ENCODE results near the gene ITGB4. TPM values are rescaled to one million over a fixed set of nuclear protein-coding genes. Genes with fewer than 3 reads are reported as not detected.
A peak's percentile ranks its signal among the peaks of the same experiment; 100 is the strongest.
"Not testable (repeated sequence)": the region's sequence is repeated elsewhere in the genome, so short reads cannot be mapped to it uniquely, and the experiment has no call there.

Gene ITGB4
- total and polyA plus RNA-seq, 9 of the 15 experiments (the other 6 are each of a cell fraction or from before 2014, with no cell fraction given): 0.05 to 2.8 (median 0.76) TPM; not detected in 3

GRCh38 chr17:75759457-75759856, 38.2 kb downstream of the ITGB4 start:
- Histone ChIP-seq H3K36me3 (ENCODE audit: control insufficient read depth, insufficient read depth, low read length) (no peaks in the 10 kb centered on the region), H3K27ac (ENCODE audit: extremely low read depth, low read depth, low read length) (no peak overlapping the region), H3K4me2 (ENCODE audit: insufficient read depth, low read length) (no peak overlapping the region), H4K20me1 (replicated peaks; ENCODE audit: control insufficient read depth, insufficient read depth, low read length) (no peaks in the 10 kb centered on the region; the same call in 1 of the 2 replicates), H3K9ac (ENCODE audit: insufficient read depth in 1 of 2, low read depth in 2 of 2, low read length in 2 of 2) (peak overlapping the region in 1 of 2 experiments; percentile 32; a peak in 1 of 4 replicates), H3K27me3 (ENCODE audit: control insufficient read depth in 2 of 2, insufficient read depth in 2 of 2, low read length in 2 of 2) (no peaks in the 10 kb centered on the region), H3K4me1 (replicated peaks in 1 of 2; ENCODE audit: control insufficient read depth in 2 of 2, insufficient read depth in 2 of 2, low read length in 2 of 2) (peaks cover 16 to 59% of the 10 kb centered on the region in 2 experiments), H3K9me3 (replicated peaks; ENCODE audit: control insufficient read depth, insufficient read depth, low read depth, low read length) (no peaks in the 10 kb centered on the region), H2AFZ (ENCODE audit: low read depth, low read length) (no peak overlapping the region), H3K9me1 (ENCODE audit: control insufficient read depth, insufficient read depth, low read length) (peaks cover 4% of the 10 kb centered on the region), H3K4me3 (no peak overlapping the region), H3K79me2 (ENCODE audit: control insufficient read depth, insufficient read depth, low read length) (no peaks in the 10 kb centered on the region)
- ChIA-PET CTCF (ENCODE audit: low intra/inter-chr PET ratio) (interaction anchor here (0.6 to 1.2 kb wide), 2 partner anchors 127 to 444 kb away, joined by 3 to 4 read pairs; no protein-coding TSS in a partner anchor), POLR2A (interaction anchor here (1.3 to 14.7 kb wide), 2 partner anchors 15 to 520 kb away, joined by 7 to 464 read pairs; a partner anchor contains a TSS)
- no TSS peak for BruUV-seq (replicated peaks)
- TF ChIP-seq CHCHD3 (CRISPR knock-in tag; IDR thresholded peaks at IDR 0.05) (no peak), ZNF24 (IDR thresholded peaks at IDR 0.05) (no peak), ZBTB5 (IDR thresholded peaks at IDR 0.05) (no peak), RUNX1 (IDR thresholded peaks at IDR 0.05; ENCODE audit: low read depth) (no peak), NONO (IDR thresholded peaks at IDR 0.05; ENCODE audit: low read depth in 2 of 2, low read length in 1 of 2) (no peak), SMC3 (conservative IDR thresholded peaks at IDR 0.05; ENCODE audit: insufficient read depth, low read depth, low read length) (no peak), ZNF121 (CRISPR knock-in tag; conservative IDR thresholded peaks at IDR 0.05) (no peak), TARDBP (IDR thresholded peaks at IDR 0.05) (no peak), FOSL1 (tag; conservative IDR thresholded peaks at IDR 0.05) (no peak), CHAMP1 (IDR thresholded peaks at IDR 0.05) (no peak), DNMT1 (IDR thresholded peaks at IDR 0.05) (no peak)
- in situ Hi-C loops (cut with MboI) (no loop called here), intact Hi-C loops (cut with micrococcal nuclease) (loop anchor here (10.0 kb wide), 1 partner anchor 245 kb away; the partner anchor contains the start of gene CDK3)
- DNase-seq (ENCODE audit: extremely low read depth in 1 of 4, low spot score in 3 of 4): no peak
- no peak for ATAC-seq
- FAIRE-seq: no peak
- WGBS (ENCODE audit: insufficient coverage, low coverage, missing lambda C conversion rate): 27% methylated on average over 3 of the region's 3 CpGs

GRCh38 chr17:75759978-75760640, 38.9 kb downstream of the ITGB4 start:
- ChIA-PET CTCF (ENCODE audit: low intra/inter-chr PET ratio) (interaction anchor here (0.6 kb wide), 1 partner anchor 443 kb away, joined by 3 read pairs; no protein-coding TSS in a partner anchor), POLR2A (interaction anchor here (1.0 to 14.7 kb wide), 3 partner anchors 12 to 520 kb away, joined by 3 to 464 read pairs (median 7); a partner anchor contains a TSS)
- in situ Hi-C loops (cut with MboI); H3K9me1 ChIP-seq (ENCODE audit: control insufficient read depth, insufficient read depth, low read length); H3K36me3 ChIP-seq (ENCODE audit: control insufficient read depth, insufficient read depth, low read length); BruUV-seq (replicated peaks); H3K4me3 ChIP-seq; H3K27me3 ChIP-seq (ENCODE audit: control insufficient read depth in 2 of 2, insufficient read depth in 2 of 2, low read length in 2 of 2); H4K20me1 ChIP-seq (replicated peaks; ENCODE audit: control insufficient read depth, insufficient read depth, low read length); H3K79me2 ChIP-seq (ENCODE audit: control insufficient read depth, insufficient read depth, low read length); FAIRE-seq; H3K9me3 ChIP-seq (replicated peaks; ENCODE audit: control insufficient read depth, insufficient read depth, low read depth, low read length); DNase-seq (ENCODE audit: extremely low read depth in 1 of 4, low spot score in 3 of 4); H3K4me2 ChIP-seq (ENCODE audit: insufficient read depth, low read length); H2AFZ ChIP-seq (ENCODE audit: low read depth, low read length); H3K27ac ChIP-seq (ENCODE audit: extremely low read depth, low read depth, low read length); ATAC-seq: not testable (repeated sequence)
- WGBS (ENCODE audit: insufficient coverage, low coverage, missing lambda C conversion rate): 54% methylated on average over 6 of the region's 6 CpGs
- intact Hi-C loops (cut with micrococcal nuclease): loop anchor here (5.0 to 10.0 kb wide), 2 partner anchors 87 to 245 kb away; partner anchors contain the start of gene CDK3
- peaks cover 10 to 59% of the 10 kb centered on the region in 2 experiments for H3K4me1 ChIP-seq (replicated peaks in 1 of 2; ENCODE audit: control insufficient read depth in 2 of 2, insufficient read depth in 2 of 2, low read length in 2 of 2)
- peak overlapping the region in 1 of 2 experiments; percentile 1; a peak in 1 of 4 replicates for H3K9ac ChIP-seq (ENCODE audit: insufficient read depth in 1 of 2, low read depth in 2 of 2, low read length in 2 of 2)

Data from K562 (cell line).